IMR-90 (cell line): ENCODE results near the gene CD96. TPM values are rescaled to one million over a fixed set of nuclear protein-coding genes. Genes with fewer than 3 reads are reported as not detected.

Source experiments
- ATAC-seq: fragments of 200-7000 bp; cut with Tn5 transposase; 2 replicates; pipeline ENCODE4 v1.9.1; 2020; ENCODE audit warnings: low read depth, mild to moderate bottlenecking, moderate library complexity
- BruUV-seq: library from RNA; stranded (reverse); fragments of 400-500 nt; replicated peaks from 2 replicates; lab custom pipeline; 2021; lab: Mats Ljungman, UMichigan
- CTCF ChIA-PET: fragments of 300-600 bp; formaldehyde crosslinking; extraction: SDS; loops from one replicate; lab custom pipeline; 2021; ENCODE audit warnings: antibody characterized with exemption; lab: Yijun Ruan, JAX
- POLR2A ChIA-PET: fragments of 300-600 bp; sonication (Branson Sonifier 250); formaldehyde crosslinking; loops from one replicate; lab custom pipeline; 2022; ENCODE audit warnings: antibody characterized with exemption; ENCODE audit not compliant: unreplicated experiment; lab: Charles Lee
- DNase-seq: peaks from one replicate; pipeline ENCODE4 v3.0.0; 2013
- H2AFZ ChIP-seq: replicated peaks from 2 replicates; pipeline ENCODE3; 2013; ENCODE audit warnings: low read length, mild to moderate bottlenecking; ENCODE audit not compliant: poor library complexity
- H2AK5ac ChIP-seq: 2 replicates; pipeline ENCODE4 v1.6.1; 2013; ENCODE audit warnings: low read depth, low read length, inconsistent platforms
- H2AK9ac ChIP-seq: replicated peaks from 2 replicates; pipeline ENCODE3; 2013; ENCODE audit warnings: mild to moderate bottlenecking, low read depth, low read length, moderate library complexity; ENCODE audit not compliant: poor library complexity
- H2BK120ac ChIP-seq: 2 replicates; pipeline ENCODE4 v1.6.1; 2013; ENCODE audit warnings: low read depth, low read length, inconsistent platforms
- H2BK15ac ChIP-seq: 3 replicates; pipeline ENCODE4 v1.6.1; 2013; ENCODE audit warnings: low read depth, low read length, inconsistent platforms
- H2BK20ac ChIP-seq: 2 replicates; pipeline ENCODE4 v1.6.1; 2013; ENCODE audit warnings: low read depth, mild to moderate bottlenecking, inconsistent platforms, low read length, moderate library complexity
- H2BK5ac ChIP-seq: 2 replicates; pipeline ENCODE4 v1.6.1; 2013; ENCODE audit warnings: mild to moderate bottlenecking, low read depth, low read length, inconsistent platforms; ENCODE audit not compliant: poor library complexity, severe bottlenecking
- H3K14ac ChIP-seq: replicated peaks from 2 replicates; pipeline ENCODE4 v1.6.1; 2013; ENCODE audit warnings: low read depth, low read length, inconsistent platforms
- H3K18ac ChIP-seq: 2 replicates; pipeline ENCODE4 v1.6.1; 2013; ENCODE audit warnings: low read depth, low read length, control low read depth
- H3K23ac ChIP-seq: 2 replicates; pipeline ENCODE4 v1.6.1; 2013; ENCODE audit warnings: low read depth, low read length, inconsistent platforms
- H3K27ac ChIP-seq: 2 replicates; pipeline ENCODE4 v1.5.1; 2013; ENCODE audit warnings: mild to moderate bottlenecking, control low read depth, low read length; ENCODE audit not compliant: insufficient read depth
- H3K27me3 ChIP-seq: 2 replicates; pipeline ENCODE4 v1.6.1; 2013; ENCODE audit warnings: low read length; ENCODE audit not compliant: control insufficient read depth, insufficient read depth
- H3K36me3 ChIP-seq: 2 replicates; pipeline ENCODE4 v1.6.1; 2013; ENCODE audit warnings: low read length, mixed read lengths; ENCODE audit not compliant: control insufficient read depth, insufficient read depth
- H3K4ac ChIP-seq: 2 replicates; pipeline ENCODE4 v1.6.1; 2013; ENCODE audit warnings: low read depth, low read length, inconsistent platforms
- H3K4me1 ChIP-seq: 2 replicates; pipeline ENCODE4 v1.6.1; 2013; ENCODE audit warnings: low read length, mixed read lengths; ENCODE audit not compliant: control insufficient read depth, insufficient read depth
- H3K4me2 ChIP-seq: 2 replicates; pipeline ENCODE4 v1.6.1; 2013; ENCODE audit warnings: low read depth, mild to moderate bottlenecking, control low read depth, low read length, moderate library complexity
- H3K4me3 ChIP-seq: 2 replicates; pipeline ENCODE4 v1.5.1; 2013; ENCODE audit warnings: low read depth, mild to moderate bottlenecking, control low read depth, low read length, moderate library complexity; ENCODE audit not compliant: insufficient read depth
- H3K56ac ChIP-seq: 2 replicates; pipeline ENCODE4 v1.6.1; 2013; ENCODE audit warnings: low read length, inconsistent platforms; ENCODE audit not compliant: insufficient read depth; ENCODE audit errors: extremely low read depth
- H3K79me1 ChIP-seq, 2 experiments: 2 replicates each; pipeline ENCODE4 v1.6.1; 2013; ENCODE audit warnings: low read length in 2 of 2, inconsistent platforms in 1 of 2, low read depth in 1 of 2
- H3K9ac ChIP-seq: 2 replicates; pipeline ENCODE4 v1.6.1; 2013; ENCODE audit warnings: low read depth, low read length, control low read depth
- H3K9me1 ChIP-seq: 2 replicates; pipeline ENCODE4 v1.6.1; 2013; ENCODE audit warnings: low read length, inconsistent platforms; ENCODE audit not compliant: insufficient read depth
- H3K9me3 ChIP-seq: 2 replicates; pipeline ENCODE4 v1.6.1; 2013; ENCODE audit warnings: low read length; ENCODE audit not compliant: control insufficient read depth, insufficient read depth
- H4K20me1 ChIP-seq: 2 replicates; pipeline ENCODE4 v1.6.1; 2013; ENCODE audit warnings: low read length, inconsistent platforms; ENCODE audit not compliant: insufficient read depth
- H4K5ac ChIP-seq: 2 replicates; pipeline ENCODE4 v1.6.1; 2013; ENCODE audit warnings: mild to moderate bottlenecking, low read depth, low read length, control low read depth
- H4K8ac ChIP-seq, 2 experiments: 2 replicates each; pipeline ENCODE4 v1.6.1; 2013; ENCODE audit warnings: low read depth in 2 of 2, low read length in 2 of 2, control low read depth in 1 of 2, inconsistent platforms in 1 of 2
- H4K91ac ChIP-seq: 2 replicates; pipeline ENCODE4 v1.6.1; 2013; ENCODE audit warnings: low read depth, low read length, inconsistent platforms; ENCODE audit not compliant: insufficient read depth
- BHLHE40 ChIP-seq: fragments of 150-350 bp; IDR thresholded peaks from 2 replicates; pipeline ENCODE4 v1.6.1; 2016; ENCODE audit warnings: mild to moderate bottlenecking, low read depth, low read length
- CEBPB ChIP-seq: IDR thresholded peaks from 2 replicates; pipeline ENCODE4 v1.6.1; 2012; ENCODE audit warnings: low read depth, low read length, improper control_type of control experiment
- CHD1 ChIP-seq: IDR thresholded peaks from 2 replicates; pipeline ENCODE4 v1.6.1; 2012; ENCODE audit warnings: low read depth, low read length, improper control_type of control experiment
- CTCF ChIP-seq: conservative IDR thresholded peaks from 2 replicates; pipeline ENCODE4 v1.5.1; 2012; ENCODE audit warnings: mild to moderate bottlenecking, low read depth, low read length, improper control_type of control experiment
- ELK1 ChIP-seq: fragments of 150-350 bp; IDR thresholded peaks from 2 replicates; pipeline ENCODE4 v1.6.1; 2016; ENCODE audit warnings: low read depth, mild to moderate bottlenecking, low read length, moderate library complexity, borderline replicate concordance
- FOS ChIP-seq: fragments of 150-350 bp; IDR thresholded peaks from 2 replicates; pipeline ENCODE4 v1.6.1; 2016; ENCODE audit warnings: low read depth, low read length
- MAFK ChIP-seq: IDR thresholded peaks from 2 replicates; pipeline ENCODE4 v1.6.1; 2012; ENCODE audit warnings: low read depth, low read length, improper control_type of control experiment
- MAZ ChIP-seq: IDR thresholded peaks from 2 replicates; pipeline ENCODE4 v1.6.1; 2012; ENCODE audit warnings: low read depth, mild to moderate bottlenecking, low read length, improper control_type of control experiment, moderate library complexity, borderline replicate concordance
- NFE2L2 ChIP-seq: fragments of 150-350 bp; IDR thresholded peaks from 2 replicates; pipeline ENCODE4 v1.6.1; 2016; ENCODE audit warnings: low read depth, mild to moderate bottlenecking, low read length
- RAD21 ChIP-seq: IDR thresholded peaks from 2 replicates; pipeline ENCODE4 v1.6.1; 2012; ENCODE audit warnings: low read length, improper control_type of control experiment
- RCOR1 ChIP-seq: IDR thresholded peaks from 2 replicates; pipeline ENCODE4 v1.6.1; 2012; ENCODE audit warnings: mild to moderate bottlenecking, low read length, improper control_type of control experiment; ENCODE audit not compliant: insufficient replicate concordance
- RFX5 ChIP-seq: IDR thresholded peaks from 2 replicates; pipeline ENCODE4 v1.8.0; 2012; ENCODE audit warnings: low read depth, mild to moderate bottlenecking, low read length, moderate library complexity
- SMC3 ChIP-seq: fragments of 150-350 bp; IDR thresholded peaks from 2 replicates; pipeline ENCODE4 v1.6.1; 2016; ENCODE audit warnings: low read depth, mild to moderate bottlenecking, antibody characterized with exemption, low read length, moderate library complexity
- USF2 ChIP-seq: fragments of 150-350 bp; IDR thresholded peaks from 2 replicates; pipeline ENCODE4 v1.6.1; 2017; ENCODE audit warnings: mild to moderate bottlenecking, antibody characterized with exemption, low read length, low read depth
- WGBS, 2 experiments: methylation state at CpG; one replicate each; pipeline versions ENCODE4 v1.1.5 to v1.1.7; 2013; ENCODE audit warnings: missing lambda C conversion rate in 2 of 2; ENCODE audit not compliant: insufficient read length in 1 of 2; ENCODE audit errors: extremely low coverage in 2 of 2; 5-methylcytosine and 5-hydroxymethylcytosine counted together
- dilution Hi-C: fragments of 300-500 bp; cut with HindIII; formaldehyde crosslinking; loops from one replicate; pipeline ENCODE4 v1.14.3; 2018; ENCODE audit warnings: low sequenced_read_pairs; ENCODE audit not compliant: unreplicated experiment
- in situ Hi-C: fragments of 300-500 bp; cut with MboI; formaldehyde crosslinking; loops from 3 replicates; pipeline ENCODE4 v1.14.3; 2019; ENCODE audit warnings: low sequenced_read_pairs, inconsistent platforms, mixed read lengths
- intact Hi-C: fragments of 100-400 bp; cut with micrococcal nuclease; formaldehyde crosslinking; loops from 2 replicates; pipeline ENCODE4 v1.10.0; 2022
- polyA plus RNA-seq, 3 experiments: library from polyadenylated mRNA; depleted of rRNA; stranded (reverse); fragments of >200 nt; gene quantifications; 2 replicates each; pipeline ENCODE4 v1.2.3, GENCODE V29; 2012; ENCODE audit warnings: low replicate concordance in 1 of 3
- total RNA-seq: library from RNA; depleted of rRNA; stranded (reverse); fragments of >200 nt; gene quantifications from 2 replicates; pipeline ENCODE4 v1.2.3, GENCODE V29; 2012

The CD96 gene
- total and polyA plus RNA-seq, 2 of the 4 experiments (the other 2 are of a cell fraction), result 0.05 to 0.18 TPM

GRCh38 chr3:111609700-111610099 lies 67.7 kb downstream of the CD96 start:
- Histone ChIP-seq H3K4me2 (peak overlapping the region; percentile 54; the same call in 1 of the 2 replicates), H3K4me3 (no peak overlapping the region), H3K9me1 (no peaks in the 10 kb centered on the region), H3K4me1 (peaks cover 6% of the 10 kb centered on the region), H3K79me1 (no peaks in the 10 kb centered on the region), H3K9ac (no peak overlapping the region), H4K91ac (peak overlapping the region; percentile 73; the same call in 1 of the 2 replicates), H3K36me3 (no peaks in the 10 kb centered on the region), H3K14ac (0 out of 2 replicates have a peak overlapping the region, but pooled peaks have one; percentile 14), H3K18ac (peak overlapping the region; percentile 83), H4K20me1 (no peaks in the 10 kb centered on the region), H2AK5ac (peak overlapping the region; percentile 65), H3K23ac (no peak overlapping the region), H2BK20ac (peak overlapping the region; percentile 57), H2BK15ac (peak overlapping the region; percentile 74; the same call in 1 of the 3 replicates), H3K9me3 (no peaks in the 10 kb centered on the region), H3K27ac (peak overlapping the region; percentile 47; the same call in 1 of the 2 replicates), H3K56ac (no peak overlapping the region), H4K5ac (peak overlapping the region; percentile 87; the same call in 1 of the 2 replicates), H2AK9ac (no peak overlapping the region), H3K27me3 (no peaks in the 10 kb centered on the region), H4K8ac (peak overlapping the region; percentile 19 to 63; a peak in 2 of 4 replicates), H2AFZ (no peak overlapping the region), H2BK120ac (peak overlapping the region; percentile 58; the same call in 1 of the 2 replicates), H2BK5ac (peak overlapping the region; percentile 79), H3K4ac (peak overlapping the region; percentile 37; the same call in 1 of the 2 replicates)
- no CpG with 5 or more reads among the region's 2 CpGs for WGBS, 2 experiments
- in situ Hi-C loops (no loop called here), intact Hi-C loops (no loop called here), dilution Hi-C loops (no loop called here)
- ChIA-PET POLR2A (no interaction called here), CTCF (no interaction called here)
- no peak for ATAC-seq
- BruUV-seq, result no TSS peak
- TF ChIP-seq CEBPB (no peak), USF2 (no peak), CHD1 (no peak), SMC3 (no peak), RAD21 (no peak), MAFK (no peak), FOS (no peak), BHLHE40 (no peak), CTCF (no peak), NFE2L2 (no peak), ELK1 (no peak), RFX5 (no peak), RCOR1 (no peak), MAZ (no peak)
- no peak for DNase-seq
